Measurements from ENCODE around the gene MYH9. TPM values are rescaled to one million over a fixed set of nuclear protein-coding genes. Genes with fewer than 3 reads are reported as not detected.
"Not testable (repeated sequence)": the region's sequence is repeated elsewhere in the genome, so short reads cannot be mapped to it uniquely, and the experiment has no call there.

Gene MYH9
- polyA plus RNA-seq, 1 donor from 2014 or later = 7.1 TPM

DNA sequence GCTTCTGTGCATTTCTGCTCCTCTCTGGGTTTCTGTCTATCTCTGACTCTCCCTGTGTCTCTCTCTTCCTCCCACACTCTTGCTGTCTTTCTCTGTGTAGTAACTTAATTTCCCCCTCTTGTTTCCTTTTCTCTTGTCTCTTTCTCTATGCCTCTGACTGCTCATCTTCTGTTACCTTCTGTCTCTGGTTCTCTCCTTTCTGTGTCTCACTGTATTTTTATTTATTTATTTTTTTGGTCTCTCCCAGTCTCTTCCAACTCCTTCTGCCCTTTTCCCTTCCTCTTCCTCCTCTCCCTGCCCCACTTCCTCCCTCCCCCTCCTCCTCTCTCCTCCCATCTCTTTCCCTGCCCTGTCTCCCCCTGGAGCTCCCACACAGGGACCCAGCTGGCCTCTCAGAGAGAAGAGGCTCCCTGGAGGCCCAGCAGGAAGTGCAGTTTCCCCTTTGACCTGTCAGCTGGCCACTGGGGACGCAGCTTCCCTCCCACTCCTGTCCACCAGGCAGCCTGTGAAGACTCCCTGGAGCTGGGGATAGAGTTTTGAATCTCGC is 38.3 kb upstream of the MYH9 start:
- no peaks in the 10 kb centered on the region for H3K9me2 ChIP-seq (ENCODE audit: insufficient read depth, low read length)
- H2AFZ ChIP-seq (ENCODE audit: low read depth, low read length) = no peak overlapping the region
- H3K9ac ChIP-seq (ENCODE audit: low read length) = no peak overlapping the region
- H3K79me2 ChIP-seq (replicated peaks; ENCODE audit: insufficient read depth, low read length) = no peaks in the 10 kb centered on the region
- H3K36me3 ChIP-seq (ENCODE audit: insufficient read depth, low read length) = no peaks in the 10 kb centered on the region
- TF ChIP-seq, protein P1, sequence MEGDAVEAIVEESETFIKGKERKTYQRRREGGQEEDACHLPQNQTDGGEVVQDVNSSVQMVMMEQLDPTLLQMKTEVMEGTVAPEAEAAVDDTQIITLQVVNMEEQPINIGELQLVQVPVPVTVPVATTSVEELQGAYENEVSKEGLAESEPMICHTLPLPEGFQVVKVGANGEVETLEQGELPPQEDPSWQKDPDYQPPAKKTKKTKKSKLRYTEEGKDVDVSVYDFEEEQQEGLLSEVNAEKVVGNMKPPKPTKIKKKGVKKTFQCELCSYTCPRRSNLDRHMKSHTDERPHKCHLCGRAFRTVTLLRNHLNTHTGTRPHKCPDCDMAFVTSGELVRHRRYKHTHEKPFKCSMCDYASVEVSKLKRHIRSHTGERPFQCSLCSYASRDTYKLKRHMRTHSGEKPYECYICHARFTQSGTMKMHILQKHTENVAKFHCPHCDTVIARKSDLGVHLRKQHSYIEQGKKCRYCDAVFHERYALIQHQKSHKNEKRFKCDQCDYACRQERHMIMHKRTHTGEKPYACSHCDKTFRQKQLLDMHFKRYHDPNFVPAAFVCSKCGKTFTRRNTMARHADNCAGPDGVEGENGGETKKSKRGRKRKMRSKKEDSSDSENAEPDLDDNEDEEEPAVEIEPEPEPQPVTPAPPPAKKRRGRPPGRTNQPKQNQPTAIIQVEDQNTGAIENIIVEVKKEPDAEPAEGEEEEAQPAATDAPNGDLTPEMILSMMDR (IDR thresholded peaks at IDR 0.05; ENCODE audit: poor library complexity, severe bottlenecking) = no peak
- no peaks in the 10 kb centered on the region for H3K27me3 ChIP-seq (ENCODE audit: insufficient read depth, low read depth, low read length)
- no peak overlapping the region for H3K4me3 ChIP-seq (ENCODE audit: low read length)
- H4K20me1 ChIP-seq (ENCODE audit: insufficient read depth) = no peaks in the 10 kb centered on the region
- H3K27ac ChIP-seq (ENCODE audit: low read length) = no peak overlapping the region
- H3K9me3 ChIP-seq (ENCODE audit: low read length) = no peaks in the 10 kb centered on the region
- H3K4me2 ChIP-seq (ENCODE audit: low read length) = no peak overlapping the region
- no peaks in the 10 kb centered on the region for H3F3A ChIP-seq (ENCODE audit: insufficient read depth, low read length, poor library complexity, severe bottlenecking)

DNA sequence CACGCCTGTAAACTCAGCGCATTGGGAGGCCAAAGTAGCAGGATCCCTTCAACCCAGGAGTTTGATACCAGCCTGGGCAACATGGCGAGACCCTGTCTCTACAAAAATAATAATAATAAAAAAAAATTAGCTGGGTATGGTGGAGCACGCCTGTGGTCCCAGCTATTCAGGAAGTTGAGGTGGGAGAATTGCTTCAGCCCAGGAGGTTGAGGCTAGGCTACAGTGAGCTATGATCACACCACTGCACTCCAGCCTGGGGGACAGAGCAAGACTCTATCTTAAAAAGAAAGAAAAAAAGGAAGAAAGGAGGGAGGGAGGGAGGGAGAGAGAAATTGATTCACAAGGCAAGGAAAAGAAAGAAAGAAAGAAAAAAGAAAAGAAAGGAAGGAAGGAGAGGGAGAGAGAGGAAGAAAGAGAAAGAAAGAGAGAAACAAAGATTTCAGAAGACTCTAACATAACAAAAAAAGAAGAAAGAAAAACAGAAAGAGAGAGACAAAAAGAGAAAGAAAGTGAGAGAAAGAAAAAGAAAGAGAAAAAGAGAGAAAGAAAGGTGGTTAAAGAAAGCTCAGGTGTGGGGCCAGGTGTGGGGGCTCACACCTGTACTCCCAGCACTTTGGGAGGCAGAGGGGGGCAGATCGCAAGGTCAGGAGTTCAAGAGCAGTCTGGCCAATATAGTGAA is 37.3 kb upstream of the MYH9 start:
- H3K36me3 ChIP-seq (ENCODE audit: insufficient read depth, low read length) = no peaks in the 10 kb centered on the region
- H3K79me2 ChIP-seq (replicated peaks; ENCODE audit: insufficient read depth, low read length) = no peaks in the 10 kb centered on the region
- H3K9me3 ChIP-seq (ENCODE audit: low read length) = no peaks in the 10 kb centered on the region
- no peaks in the 10 kb centered on the region for H3K27me3 ChIP-seq (ENCODE audit: insufficient read depth, low read depth, low read length)
- H3K9me2 ChIP-seq (ENCODE audit: insufficient read depth, low read length) = no peaks in the 10 kb centered on the region
- TF ChIP-seq RAD21 (conservative IDR thresholded peaks at IDR 0.05) (no peak), EP300 (conservative IDR thresholded peaks at IDR 0.05; ENCODE audit: poor library complexity, severe bottlenecking) (no peak), SMC3 (conservative IDR thresholded peaks at IDR 0.05; ENCODE audit: poor library complexity) (no peak), POLR2AphosphoS5 (IDR thresholded peaks at IDR 0.05) (no peak), EZH2 (IDR thresholded peaks at IDR 0.05; ENCODE audit: borderline replicate concordance, insufficient read depth, low read length, poor library complexity, severe bottlenecking) (no peak), TAF1 (IDR thresholded peaks at IDR 0.05; ENCODE audit: low read depth) (no peak), MXI1 (conservative IDR thresholded peaks at IDR 0.05; ENCODE audit: poor library complexity, severe bottlenecking) (no peak)
- TF ChIP-seq, protein P1 (IDR thresholded peaks at IDR 0.05; ENCODE audit: poor library complexity, severe bottlenecking) = no peak
- TF ChIP-seq, protein P2, sequence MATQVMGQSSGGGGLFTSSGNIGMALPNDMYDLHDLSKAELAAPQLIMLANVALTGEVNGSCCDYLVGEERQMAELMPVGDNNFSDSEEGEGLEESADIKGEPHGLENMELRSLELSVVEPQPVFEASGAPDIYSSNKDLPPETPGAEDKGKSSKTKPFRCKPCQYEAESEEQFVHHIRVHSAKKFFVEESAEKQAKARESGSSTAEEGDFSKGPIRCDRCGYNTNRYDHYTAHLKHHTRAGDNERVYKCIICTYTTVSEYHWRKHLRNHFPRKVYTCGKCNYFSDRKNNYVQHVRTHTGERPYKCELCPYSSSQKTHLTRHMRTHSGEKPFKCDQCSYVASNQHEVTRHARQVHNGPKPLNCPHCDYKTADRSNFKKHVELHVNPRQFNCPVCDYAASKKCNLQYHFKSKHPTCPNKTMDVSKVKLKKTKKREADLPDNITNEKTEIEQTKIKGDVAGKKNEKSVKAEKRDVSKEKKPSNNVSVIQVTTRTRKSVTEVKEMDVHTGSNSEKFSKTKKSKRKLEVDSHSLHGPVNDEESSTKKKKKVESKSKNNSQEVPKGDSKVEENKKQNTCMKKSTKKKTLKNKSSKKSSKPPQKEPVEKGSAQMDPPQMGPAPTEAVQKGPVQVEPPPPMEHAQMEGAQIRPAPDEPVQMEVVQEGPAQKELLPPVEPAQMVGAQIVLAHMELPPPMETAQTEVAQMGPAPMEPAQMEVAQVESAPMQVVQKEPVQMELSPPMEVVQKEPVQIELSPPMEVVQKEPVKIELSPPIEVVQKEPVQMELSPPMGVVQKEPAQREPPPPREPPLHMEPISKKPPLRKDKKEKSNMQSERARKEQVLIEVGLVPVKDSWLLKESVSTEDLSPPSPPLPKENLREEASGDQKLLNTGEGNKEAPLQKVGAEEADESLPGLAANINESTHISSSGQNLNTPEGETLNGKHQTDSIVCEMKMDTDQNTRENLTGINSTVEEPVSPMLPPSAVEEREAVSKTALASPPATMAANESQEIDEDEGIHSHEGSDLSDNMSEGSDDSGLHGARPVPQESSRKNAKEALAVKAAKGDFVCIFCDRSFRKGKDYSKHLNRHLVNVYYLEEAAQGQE (IDR thresholded peaks at IDR 0.05; ENCODE audit: borderline replicate concordance) = no peak
- no peak overlapping the region for H3K9ac ChIP-seq (ENCODE audit: low read length)
- H3K4me3 ChIP-seq (ENCODE audit: low read length) = no peak overlapping the region
- no peak overlapping the region for H2AFZ ChIP-seq (ENCODE audit: low read depth, low read length)
- H3K27ac ChIP-seq (ENCODE audit: low read length) = no peak overlapping the region
- H4K20me1 ChIP-seq (ENCODE audit: insufficient read depth) = no peaks in the 10 kb centered on the region
- H3F3A ChIP-seq (ENCODE audit: insufficient read depth, low read length, poor library complexity, severe bottlenecking) = no peaks in the 10 kb centered on the region
- no peak overlapping the region for H3K4me2 ChIP-seq (ENCODE audit: low read length)

DNA sequence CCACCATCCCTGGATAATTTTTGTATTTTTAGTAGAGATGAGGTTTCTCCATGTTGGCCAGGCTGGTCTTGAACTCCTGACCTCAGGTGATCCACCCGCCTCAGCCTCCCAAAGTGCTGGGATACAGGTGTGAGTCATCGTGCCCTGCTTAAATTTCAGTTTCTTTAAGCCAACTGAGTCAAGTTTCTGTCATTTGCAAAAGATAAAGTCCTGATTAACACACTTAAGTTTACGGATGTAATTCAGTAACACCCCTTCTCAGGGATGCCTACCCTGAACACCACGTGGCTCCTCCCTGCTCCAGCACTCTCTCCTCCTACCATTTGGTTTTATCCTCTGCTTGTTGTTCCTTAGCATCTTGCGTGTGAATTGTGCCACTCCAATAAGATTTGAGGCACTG is 36.7 kb upstream of the MYH9 start:
- H2AFZ ChIP-seq (ENCODE audit: low read depth, low read length); H3K4me2 ChIP-seq (ENCODE audit: low read length); H3K9me2 ChIP-seq (ENCODE audit: insufficient read depth, low read length); H3F3A ChIP-seq (ENCODE audit: insufficient read depth, low read length, poor library complexity, severe bottlenecking); H3K79me2 ChIP-seq (replicated peaks; ENCODE audit: insufficient read depth, low read length); H3K27ac ChIP-seq (ENCODE audit: low read length); H3K9me3 ChIP-seq (ENCODE audit: low read length); H3K36me3 ChIP-seq (ENCODE audit: insufficient read depth, low read length); H3K9ac ChIP-seq (ENCODE audit: low read length); H3K4me3 ChIP-seq (ENCODE audit: low read length); H4K20me1 ChIP-seq (ENCODE audit: insufficient read depth); H3K27me3 ChIP-seq (ENCODE audit: insufficient read depth, low read depth, low read length): not testable (repeated sequence)
